ENCODE data around the gene CABLES2. TPM values are rescaled to one million over a fixed set of nuclear protein-coding genes. Genes with fewer than 3 reads are reported as not detected.

The CABLES2 gene
- total RNA-seq, 1 donor from 2014 or later, result 0.43 TPM

DNA sequence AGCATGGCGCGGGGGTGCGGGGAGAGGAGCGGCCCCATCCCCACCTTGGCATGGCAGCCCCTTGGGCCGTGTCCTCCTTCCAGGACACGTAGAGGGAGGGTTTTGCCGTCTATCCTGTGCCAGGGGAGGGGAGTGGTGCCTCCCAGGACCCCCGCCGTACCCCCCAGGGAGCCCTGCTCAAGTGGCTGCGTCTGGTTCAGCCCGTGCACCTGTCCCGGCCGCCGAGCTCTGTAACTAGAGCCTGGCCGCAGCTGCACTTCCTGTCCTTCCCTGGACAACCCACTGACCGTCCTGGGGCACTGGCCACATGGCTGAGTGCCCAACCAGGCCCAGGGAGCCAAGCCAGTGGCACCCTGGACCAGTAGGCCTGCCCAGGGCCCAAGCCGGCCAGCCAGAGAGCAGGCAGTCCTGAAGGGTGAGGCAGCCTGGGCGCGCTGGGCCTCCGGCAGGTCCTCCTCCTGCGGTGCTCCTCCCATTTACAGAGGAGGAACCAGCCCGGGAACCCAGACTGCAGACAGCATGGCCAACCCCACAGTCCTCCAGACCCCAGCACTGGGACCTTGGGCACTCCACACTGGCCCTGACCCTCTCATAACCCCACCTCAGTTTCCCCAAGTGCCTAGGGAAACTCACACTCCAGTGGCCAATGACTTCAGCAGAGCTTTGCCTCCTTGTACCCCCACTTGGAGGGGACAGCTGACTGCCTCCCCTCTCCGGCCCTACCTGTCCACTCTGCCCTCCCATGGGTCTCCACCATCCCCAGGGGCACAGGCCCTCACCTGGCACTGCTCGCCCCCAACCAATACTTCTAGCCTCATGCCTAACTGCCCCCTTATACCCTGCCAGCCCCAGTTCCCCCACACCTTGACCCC lies 48.7 kb downstream of the CABLES2 start:
- peak overlapping the region; percentile 19 to 60 for H3K4me3 ChIP-seq
- TF ChIP-seq, protein P1, sequence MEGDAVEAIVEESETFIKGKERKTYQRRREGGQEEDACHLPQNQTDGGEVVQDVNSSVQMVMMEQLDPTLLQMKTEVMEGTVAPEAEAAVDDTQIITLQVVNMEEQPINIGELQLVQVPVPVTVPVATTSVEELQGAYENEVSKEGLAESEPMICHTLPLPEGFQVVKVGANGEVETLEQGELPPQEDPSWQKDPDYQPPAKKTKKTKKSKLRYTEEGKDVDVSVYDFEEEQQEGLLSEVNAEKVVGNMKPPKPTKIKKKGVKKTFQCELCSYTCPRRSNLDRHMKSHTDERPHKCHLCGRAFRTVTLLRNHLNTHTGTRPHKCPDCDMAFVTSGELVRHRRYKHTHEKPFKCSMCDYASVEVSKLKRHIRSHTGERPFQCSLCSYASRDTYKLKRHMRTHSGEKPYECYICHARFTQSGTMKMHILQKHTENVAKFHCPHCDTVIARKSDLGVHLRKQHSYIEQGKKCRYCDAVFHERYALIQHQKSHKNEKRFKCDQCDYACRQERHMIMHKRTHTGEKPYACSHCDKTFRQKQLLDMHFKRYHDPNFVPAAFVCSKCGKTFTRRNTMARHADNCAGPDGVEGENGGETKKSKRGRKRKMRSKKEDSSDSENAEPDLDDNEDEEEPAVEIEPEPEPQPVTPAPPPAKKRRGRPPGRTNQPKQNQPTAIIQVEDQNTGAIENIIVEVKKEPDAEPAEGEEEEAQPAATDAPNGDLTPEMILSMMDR (IDR thresholded peaks at IDR 0.05), result no peak
- H3K36me3 ChIP-seq, result peaks cover 0 to 11% of the 10 kb centered on the region in 2 donors
- DNase-seq (ENCODE audit: low spot score in 2 of 2), result no peak
- H3K27ac ChIP-seq, result peak overlapping the region; percentile 98 to 99
- intact Hi-C loops (cut with DNase I), result no loop called here
- no peaks in the 10 kb centered on the region for H3K27me3 ChIP-seq
- peaks cover 65 to 92% of the 10 kb centered on the region in 2 donors for H3K4me1 ChIP-seq
- no peaks in the 10 kb centered on the region for H3K9me3 ChIP-seq

DNA sequence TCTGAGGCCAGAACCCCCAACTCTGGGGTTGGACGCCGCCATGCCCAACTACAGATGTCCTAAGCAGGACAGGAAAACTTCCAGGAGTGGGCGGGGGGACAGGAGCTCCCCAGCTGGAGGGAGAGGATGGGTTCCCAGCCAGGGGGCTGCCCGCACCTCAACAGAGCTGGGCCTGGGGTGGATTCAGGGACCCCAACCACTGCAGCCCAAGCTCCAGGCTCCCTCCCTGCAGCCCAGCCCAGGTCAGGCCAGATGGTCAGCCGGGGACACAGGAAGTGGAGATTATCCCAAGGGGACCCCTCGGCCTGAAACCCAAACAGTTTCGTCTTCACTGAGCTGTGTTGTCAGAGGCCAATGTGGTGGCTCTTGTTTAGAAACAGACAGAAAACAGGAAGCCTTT lies 49.4 kb downstream of the CABLES2 start:
- peak overlapping the region; percentile 98 to 99 for H3K27ac ChIP-seq
- no peaks in the 10 kb centered on the region for H3K9me3 ChIP-seq
- TF ChIP-seq, protein P1 (IDR thresholded peaks at IDR 0.05), result no peak
- no peaks in the 10 kb centered on the region for H3K27me3 ChIP-seq
- H3K4me1 ChIP-seq, result peaks cover 68 to 93% of the 10 kb centered on the region in 2 donors
- H3K36me3 ChIP-seq, result peaks cover 0 to 11% of the 10 kb centered on the region in 2 donors
- peak overlapping the region; percentile 49 to 60 for H3K4me3 ChIP-seq
- DNase-seq (ENCODE audit: low spot score in 2 of 2), result no peak
- intact Hi-C loops (cut with DNase I), result no loop called here

- peaks cover 65 to 93% of the 10 kb centered on the region in 2 donors for H3K4me1 ChIP-seq
- DNase-seq (ENCODE audit: low spot score in 2 of 2), result peak in 1 of 2 donors; percentile 91
- H3K27ac ChIP-seq, result peak overlapping the region; percentile 98 to 99
- intact Hi-C loops (cut with DNase I), result no loop called here
- H3K9me3 ChIP-seq, result no peaks in the 10 kb centered on the region
- H3K4me3 ChIP-seq, result peak overlapping the region; percentile 49 to 60
- TF ChIP-seq, protein P1 (IDR thresholded peaks at IDR 0.05), result no peak
- peaks cover 2 to 12% of the 10 kb centered on the region in 2 donors for H3K36me3 ChIP-seq
- no peaks in the 10 kb centered on the region for H3K27me3 ChIP-seq
These were observed 49.9 kb downstream of the CABLES2 start for GRCh38 chr20:62357187-62357667.

- DNase-seq (ENCODE audit: low spot score in 2 of 2), result no peak
- TF ChIP-seq, protein P1 (IDR thresholded peaks at IDR 0.05), result no peak
- H3K9me3 ChIP-seq, result no peaks in the 10 kb centered on the region
- peaks cover 7 to 12% of the 10 kb centered on the region in 2 donors for H3K36me3 ChIP-seq
- peak overlapping the region; percentile 49 to 60 for H3K4me3 ChIP-seq
- H3K27ac ChIP-seq, result peak overlapping the region; percentile 98 to 99
- peaks cover 65 to 90% of the 10 kb centered on the region in 2 donors for H3K4me1 ChIP-seq
- intact Hi-C loops (cut with DNase I), result loop anchor here (1.0 kb wide), 1 partner anchor 8 kb away; no protein-coding TSS in a partner anchor
- H3K27me3 ChIP-seq, result no peaks in the 10 kb centered on the region
These were observed 50.4 kb downstream of the CABLES2 start for GRCh38 chr20:62356589-62357186.

- peak in 1 of 2 donors; percentile 85 for DNase-seq (ENCODE audit: low spot score in 2 of 2)
- H3K27me3 ChIP-seq, result no peaks in the 10 kb centered on the region
- peaks cover 63 to 84% of the 10 kb centered on the region in 2 donors for H3K4me1 ChIP-seq
- TF ChIP-seq, protein P1 (IDR thresholded peaks at IDR 0.05), result no peak
- peaks cover 13 to 17% of the 10 kb centered on the region in 2 donors for H3K36me3 ChIP-seq
- intact Hi-C loops (cut with DNase I), result loop anchor here (1.0 to 2.0 kb wide), 2 partner anchors 8 to 13 kb away; no protein-coding TSS in a partner anchor
- H3K9me3 ChIP-seq, result no peaks in the 10 kb centered on the region
- H3K4me3 ChIP-seq, result peak overlapping the region; percentile 49 to 60
- peak overlapping the region; percentile 98 to 99 for H3K27ac ChIP-seq
These were observed 51.1 kb downstream of the CABLES2 start for GRCh38 chr20:62355878-62356588.

Measured in ascending aorta (tissue), 2 donors.